Measurements from ENCODE around the gene LPP. TPM values are rescaled to one million over a fixed set of nuclear protein-coding genes. Genes with fewer than 3 reads are reported as not detected.

Gene LPP
- total RNA-seq, 2 experiments from 2014 or later = 49.6 to 54.3 TPM

DNA sequence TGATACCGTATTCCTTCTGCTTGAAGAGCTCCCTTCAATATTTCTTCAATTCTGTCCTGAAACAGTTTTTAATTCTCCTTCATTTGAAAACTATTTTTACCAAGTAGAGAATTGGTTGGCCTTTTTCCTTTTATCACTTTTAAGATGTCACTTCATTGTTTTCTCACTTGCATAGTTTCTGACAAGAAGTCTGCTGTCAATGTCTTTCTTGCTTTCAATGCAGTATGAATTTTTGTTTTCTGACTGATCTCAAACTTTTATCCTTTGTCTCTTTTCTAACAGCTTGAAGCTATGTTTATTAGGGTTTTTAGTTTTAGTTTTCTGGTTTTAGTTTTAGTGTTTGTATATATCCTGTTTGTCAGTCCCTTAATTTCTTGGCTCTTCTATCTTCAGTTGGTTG is 653.0 kb downstream of the LPP start:
- POLR2A ChIA-PET = no interaction called here
- Mint-ChIP-seq H3K27ac (no peak overlapping the region), H3K4me1 (no peaks in the 10 kb centered on the region), H3K4me3 (no peak overlapping the region), H3K36me3 (peaks cover 29% of the 10 kb centered on the region), H3K27me3 (peaks cover 2% of the 10 kb centered on the region), H3K9me3 (peaks cover 26% of the 10 kb centered on the region)
- ATAC-seq (ENCODE audit: low read depth) (no peak), DNase-seq (no peak)

DNA sequence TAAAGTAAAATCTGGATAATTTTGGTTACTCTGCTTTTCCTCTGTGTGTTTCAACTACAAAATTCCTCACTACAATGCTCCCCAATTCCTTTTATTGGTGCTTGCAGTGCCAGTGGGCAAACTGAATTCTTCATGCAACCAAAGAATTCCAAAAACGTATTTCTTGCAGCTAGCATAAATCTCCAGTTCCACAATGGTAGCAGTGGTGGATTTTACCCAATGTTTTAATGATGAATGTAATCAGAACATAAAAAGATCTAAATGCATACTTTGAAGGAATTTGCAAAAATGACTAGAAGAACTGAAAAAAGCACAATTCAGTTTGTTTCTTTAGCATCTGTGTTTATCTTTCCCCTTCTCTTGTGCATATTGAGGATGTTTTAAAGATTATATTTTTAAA is 658.2 kb downstream of the LPP start:
- ATAC-seq (ENCODE audit: low read depth) = no peak
- H3K27me3 Mint-ChIP-seq = peaks cover 2% of the 10 kb centered on the region
- H3K4me3 Mint-ChIP-seq = no peak overlapping the region
- POLR2A ChIA-PET = no interaction called here
- H3K36me3 Mint-ChIP-seq = peaks cover 23% of the 10 kb centered on the region
- peaks cover 19% of the 10 kb centered on the region for H3K9me3 Mint-ChIP-seq
- no peak for DNase-seq
- no peaks in the 10 kb centered on the region for H3K4me1 Mint-ChIP-seq
- no peak overlapping the region for H3K27ac Mint-ChIP-seq

DNA sequence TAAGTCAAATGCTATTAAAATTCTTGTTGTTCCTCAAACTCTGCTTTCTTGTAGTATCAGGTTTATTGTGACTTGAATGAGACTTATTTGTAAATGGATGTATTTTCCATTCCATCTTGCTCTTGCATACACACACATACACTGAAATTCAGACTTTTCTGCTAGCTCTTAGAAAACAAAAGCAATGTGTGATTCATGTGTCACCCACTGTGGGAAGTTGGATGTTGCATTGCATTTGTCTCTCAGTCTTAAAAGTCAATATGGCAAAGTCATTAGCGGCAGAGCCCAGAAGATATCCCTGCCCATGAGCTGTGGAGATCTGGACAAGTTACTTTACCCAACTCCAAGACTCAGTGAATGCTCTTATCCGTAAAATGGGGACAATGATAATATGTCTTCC is 660.6 kb downstream of the LPP start:
- POLR2A ChIA-PET = no interaction called here
- peaks cover 1% of the 10 kb centered on the region for H3K4me1 Mint-ChIP-seq
- no peak overlapping the region for H3K27ac Mint-ChIP-seq
- ATAC-seq (ENCODE audit: low read depth) (no peak), DNase-seq (no peak)
- H3K4me3 Mint-ChIP-seq = no peak overlapping the region
- no peaks in the 10 kb centered on the region for H3K27me3 Mint-ChIP-seq
- H3K9me3 Mint-ChIP-seq = peaks cover 3% of the 10 kb centered on the region
- H3K36me3 Mint-ChIP-seq = peaks cover 5% of the 10 kb centered on the region

DNA sequence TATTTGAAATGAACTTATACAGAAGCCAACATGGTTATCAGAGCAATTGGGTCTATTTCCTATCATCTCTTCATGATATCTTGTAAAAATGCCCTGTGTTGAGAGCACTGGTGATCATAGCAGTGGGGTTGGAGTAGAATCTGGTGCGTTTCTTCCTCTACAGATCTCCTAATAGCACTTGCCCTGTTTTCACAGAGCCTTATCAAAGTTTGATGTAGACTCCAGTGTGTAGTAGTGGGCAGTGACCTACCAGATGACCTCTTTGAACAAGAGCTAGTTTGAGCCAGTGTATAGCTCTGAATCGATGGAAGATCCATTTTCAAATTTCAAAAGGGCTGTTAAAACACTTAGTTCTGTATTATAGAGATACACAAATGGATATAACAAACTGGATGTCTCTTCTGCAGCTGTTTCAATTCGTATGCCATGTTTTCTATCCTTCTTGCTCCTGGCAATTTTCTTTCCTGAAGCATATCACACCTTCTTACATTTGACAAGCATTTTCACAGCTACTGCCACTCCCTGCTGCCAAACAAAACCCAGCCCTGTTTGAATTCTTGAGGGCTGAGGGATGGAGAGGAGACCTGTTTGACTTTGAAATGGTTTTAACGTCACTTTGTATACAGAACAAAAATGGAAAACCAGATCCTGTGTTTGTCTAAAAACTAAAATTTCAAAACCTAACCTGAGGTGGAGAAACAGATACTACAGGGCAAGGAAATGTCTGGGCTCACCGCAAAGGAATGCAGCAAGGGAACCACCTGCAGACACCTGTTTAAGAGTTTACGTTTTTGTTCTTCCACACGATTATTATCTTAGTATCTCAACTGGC is 663.4 kb downstream of the LPP start:
- Mint-ChIP-seq H3K9me3 (no peaks in the 10 kb centered on the region), H3K27me3 (no peaks in the 10 kb centered on the region), H3K4me3 (no peak overlapping the region), H3K4me1 (peaks cover 1% of the 10 kb centered on the region), H3K36me3 (no peaks in the 10 kb centered on the region), H3K27ac (no peak overlapping the region)
- POLR2A ChIA-PET = no interaction called here
- ATAC-seq (ENCODE audit: low read depth) = no peak
- no peak for DNase-seq

DNA sequence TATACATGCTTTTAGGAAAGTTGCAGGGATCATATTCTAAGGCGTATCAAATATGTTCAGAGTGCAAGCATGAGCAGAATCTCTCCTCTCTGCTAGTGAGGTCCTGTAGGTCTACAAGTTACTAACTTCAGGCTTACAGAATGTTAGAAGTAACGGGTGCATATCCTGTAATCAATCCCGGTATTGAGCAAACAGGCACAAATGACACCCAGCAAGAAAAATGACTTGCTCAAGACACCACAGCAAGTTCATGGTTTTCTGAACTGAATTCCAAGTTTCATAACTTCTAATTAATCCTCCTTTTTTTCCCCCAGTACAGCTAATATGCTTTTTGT is 663.9 kb downstream of the LPP start:
- H3K27me3 Mint-ChIP-seq = no peaks in the 10 kb centered on the region
- no peaks in the 10 kb centered on the region for H3K36me3 Mint-ChIP-seq
- no peak overlapping the region for H3K4me3 Mint-ChIP-seq
- no peaks in the 10 kb centered on the region for H3K9me3 Mint-ChIP-seq
- ATAC-seq (ENCODE audit: low read depth) (no peak), DNase-seq (no peak)
- no peak overlapping the region for H3K27ac Mint-ChIP-seq
- H3K4me1 Mint-ChIP-seq = peaks cover 1% of the 10 kb centered on the region
- POLR2A ChIA-PET = no interaction called here

DNA sequence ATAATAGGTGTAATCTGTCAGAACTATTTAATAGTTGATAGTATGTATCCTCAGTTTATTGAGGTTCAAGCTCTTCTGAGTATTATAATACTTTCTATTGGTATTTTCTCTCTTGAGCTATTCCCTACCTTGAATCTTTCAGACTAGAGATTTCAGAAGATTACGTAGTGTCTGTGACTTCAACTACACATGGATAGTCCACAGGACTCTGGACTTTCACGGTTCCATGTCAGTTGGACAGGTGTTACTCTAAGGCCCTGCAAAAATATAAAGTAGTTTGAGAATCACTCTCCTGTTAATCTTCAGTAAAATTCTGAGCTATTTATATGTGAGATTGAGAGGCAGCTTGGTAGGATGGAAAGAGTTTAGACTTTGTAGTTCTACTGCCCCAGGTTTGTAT is 664.3 kb downstream of the LPP start:
- ATAC-seq (ENCODE audit: low read depth) (no peak), DNase-seq (no peak)
- Mint-ChIP-seq H3K27ac (no peak overlapping the region), H3K27me3 (no peaks in the 10 kb centered on the region), H3K36me3 (no peaks in the 10 kb centered on the region), H3K4me1 (peaks cover 1% of the 10 kb centered on the region), H3K9me3 (no peaks in the 10 kb centered on the region), H3K4me3 (no peak overlapping the region)
- POLR2A ChIA-PET = no interaction called here

DNA sequence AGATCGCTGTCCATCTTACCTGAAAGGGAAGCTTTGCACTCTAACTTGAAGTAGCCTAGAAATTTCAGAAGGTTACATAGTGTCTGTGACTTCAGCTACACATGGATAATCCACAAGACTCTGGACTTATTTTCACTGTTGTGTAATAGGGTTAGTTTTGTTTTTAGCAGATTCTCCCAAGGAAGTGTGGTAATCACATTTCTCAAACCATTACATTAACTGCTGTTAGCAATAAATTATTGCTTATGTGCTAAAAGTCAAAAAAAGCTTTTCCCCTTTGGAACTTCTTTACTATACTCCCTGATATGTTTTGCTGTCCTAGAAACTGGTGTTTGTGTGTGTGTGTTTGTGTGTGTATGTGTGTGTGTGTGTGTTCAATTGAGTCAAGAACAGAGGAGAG is 666.0 kb downstream of the LPP start:
- Mint-ChIP-seq H3K27me3 (peaks cover under 1% of the 10 kb centered on the region), H3K4me1 (peaks cover 1% of the 10 kb centered on the region), H3K4me3 (no peak overlapping the region), H3K27ac (no peak overlapping the region), H3K36me3 (peaks cover 2% of the 10 kb centered on the region), H3K9me3 (no peaks in the 10 kb centered on the region)
- POLR2A ChIA-PET = no interaction called here
- no peak for DNase-seq
- no peak for ATAC-seq (ENCODE audit: low read depth)

DNA sequence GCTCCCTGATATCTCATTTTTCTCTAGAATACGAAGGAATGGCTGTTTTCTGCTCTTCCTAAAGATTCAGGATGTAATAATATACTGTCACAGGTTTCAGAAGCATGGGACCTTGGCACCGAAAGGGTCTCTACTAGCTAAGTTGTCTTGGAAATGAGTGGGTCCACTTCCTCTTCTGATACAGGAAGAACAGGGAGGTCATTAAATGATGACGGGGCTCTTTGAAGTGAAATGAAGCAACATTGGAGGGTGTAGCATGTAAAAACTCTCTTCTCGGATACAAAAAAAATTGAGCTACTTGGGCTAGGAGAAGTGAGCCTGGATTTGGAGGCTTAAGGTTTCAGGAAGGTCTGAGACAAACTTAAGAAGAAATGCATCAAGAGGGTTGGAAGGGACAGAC is 668.0 kb downstream of the LPP start:
- Mint-ChIP-seq H3K9me3 (no peaks in the 10 kb centered on the region), H3K4me1 (peaks cover 1% of the 10 kb centered on the region), H3K4me3 (no peak overlapping the region), H3K27me3 (peaks cover 2% of the 10 kb centered on the region), H3K27ac (no peak overlapping the region), H3K36me3 (peaks cover 2% of the 10 kb centered on the region)
- no peak for DNase-seq
- POLR2A ChIA-PET = no interaction called here
- no peak for ATAC-seq (ENCODE audit: low read depth)

DNA sequence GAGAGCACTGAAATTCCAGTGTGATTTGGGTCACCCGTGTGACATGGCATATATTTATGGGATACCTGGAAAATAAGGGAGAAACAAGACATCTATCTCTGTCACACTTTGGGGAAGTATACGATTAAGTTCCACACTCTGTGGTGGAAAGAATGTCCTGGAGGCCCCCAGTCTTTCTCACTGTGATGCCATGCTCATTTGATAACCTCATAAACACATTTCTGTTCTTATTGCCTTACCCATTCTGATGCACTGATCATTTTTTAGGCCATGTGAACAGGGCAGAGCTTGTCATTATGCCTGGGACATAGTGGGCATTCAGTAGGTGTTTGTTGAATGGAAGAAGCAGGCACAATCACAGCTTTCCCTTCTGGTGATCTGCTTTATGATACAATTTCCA is 668.5 kb downstream of the LPP start:
- H3K36me3 Mint-ChIP-seq = peaks cover 2% of the 10 kb centered on the region
- H3K27ac Mint-ChIP-seq = no peak overlapping the region
- ATAC-seq (ENCODE audit: low read depth) (no peak), DNase-seq (no peak)
- H3K4me3 Mint-ChIP-seq = no peak overlapping the region
- POLR2A ChIA-PET = no interaction called here
- no peaks in the 10 kb centered on the region for H3K9me3 Mint-ChIP-seq
- peaks cover 2% of the 10 kb centered on the region for H3K27me3 Mint-ChIP-seq
- H3K4me1 Mint-ChIP-seq = peaks cover 1% of the 10 kb centered on the region

DNA sequence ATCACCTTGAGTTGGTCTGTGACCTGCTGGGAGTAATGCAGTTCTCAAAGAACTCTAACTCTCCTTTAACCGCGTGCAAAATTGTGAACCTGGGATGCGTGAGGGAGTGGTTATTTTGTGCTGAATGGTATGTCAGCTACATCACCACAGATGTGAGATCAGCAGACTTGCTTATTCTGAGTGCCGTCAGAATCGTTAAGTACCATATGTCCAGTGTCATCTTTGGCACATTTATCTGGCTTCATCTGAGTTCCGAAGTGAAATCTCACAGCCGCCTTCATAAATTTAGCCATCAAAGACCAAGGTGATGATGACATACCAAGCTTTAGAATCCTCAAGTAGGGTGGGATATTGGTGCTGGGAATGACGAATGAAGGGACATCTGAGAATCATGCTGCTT is 670.6 kb downstream of the LPP start:
- POLR2A ChIA-PET = no interaction called here
- Mint-ChIP-seq H3K27me3 (peaks cover 2% of the 10 kb centered on the region), H3K27ac (no peak overlapping the region), H3K9me3 (no peaks in the 10 kb centered on the region), H3K36me3 (peaks cover 2% of the 10 kb centered on the region), H3K4me3 (no peak overlapping the region), H3K4me1 (no peaks in the 10 kb centered on the region)
- ATAC-seq (ENCODE audit: low read depth) (no peak), DNase-seq (no peak)

DNA sequence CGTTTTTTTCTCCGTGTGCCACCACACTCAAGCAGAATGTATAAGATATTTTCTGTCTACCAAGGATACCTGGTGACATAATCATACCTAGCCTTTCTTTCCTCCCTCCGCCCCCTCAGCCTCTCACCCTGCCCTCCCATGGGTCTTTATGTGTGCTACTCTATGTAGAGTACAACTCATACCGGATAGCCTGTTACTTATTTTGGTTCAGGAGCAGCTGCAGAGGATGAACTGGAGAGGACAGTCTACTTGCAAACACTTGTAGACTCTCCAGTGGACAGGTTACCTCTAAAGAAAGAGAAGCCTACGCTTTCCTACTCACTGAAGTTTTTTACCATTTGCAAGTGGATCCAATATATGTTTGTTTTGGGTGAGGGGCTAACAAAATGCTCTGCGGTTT is 671.9 kb downstream of the LPP start:
- DNase-seq (no peak), ATAC-seq (ENCODE audit: low read depth) (no peak)
- Mint-ChIP-seq H3K27ac (no peak overlapping the region), H3K27me3 (peaks cover 2% of the 10 kb centered on the region), H3K9me3 (no peaks in the 10 kb centered on the region), H3K36me3 (peaks cover 2% of the 10 kb centered on the region), H3K4me1 (no peaks in the 10 kb centered on the region), H3K4me3 (no peak overlapping the region)
- POLR2A ChIA-PET = no interaction called here

DNA sequence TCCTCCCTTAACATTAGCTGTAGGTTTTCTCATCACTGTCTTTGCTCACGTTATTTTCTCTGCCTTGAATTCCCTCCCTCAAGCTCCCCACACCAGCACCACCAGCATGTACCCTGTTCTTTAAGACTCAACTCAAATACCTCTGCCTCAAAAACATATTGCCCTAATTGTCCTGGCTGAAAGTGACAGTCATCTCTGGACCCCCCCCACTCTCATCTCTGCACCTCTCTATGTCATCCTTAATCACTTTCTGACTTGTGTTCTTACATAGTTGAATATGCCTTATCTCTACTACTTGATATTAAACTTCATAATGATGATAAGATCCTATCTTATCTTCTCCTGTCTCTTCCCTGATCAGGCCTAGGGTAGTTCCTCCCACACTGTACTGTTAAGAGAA is 672.6 kb downstream of the LPP start:
- H3K36me3 Mint-ChIP-seq = peaks cover 2% of the 10 kb centered on the region
- POLR2A ChIA-PET = no interaction called here
- peaks cover 2% of the 10 kb centered on the region for H3K27me3 Mint-ChIP-seq
- H3K9me3 Mint-ChIP-seq = no peaks in the 10 kb centered on the region
- DNase-seq (no peak), ATAC-seq (ENCODE audit: low read depth) (no peak)
- no peak overlapping the region for H3K4me3 Mint-ChIP-seq
- no peaks in the 10 kb centered on the region for H3K4me1 Mint-ChIP-seq
- H3K27ac Mint-ChIP-seq = no peak overlapping the region

DNA sequence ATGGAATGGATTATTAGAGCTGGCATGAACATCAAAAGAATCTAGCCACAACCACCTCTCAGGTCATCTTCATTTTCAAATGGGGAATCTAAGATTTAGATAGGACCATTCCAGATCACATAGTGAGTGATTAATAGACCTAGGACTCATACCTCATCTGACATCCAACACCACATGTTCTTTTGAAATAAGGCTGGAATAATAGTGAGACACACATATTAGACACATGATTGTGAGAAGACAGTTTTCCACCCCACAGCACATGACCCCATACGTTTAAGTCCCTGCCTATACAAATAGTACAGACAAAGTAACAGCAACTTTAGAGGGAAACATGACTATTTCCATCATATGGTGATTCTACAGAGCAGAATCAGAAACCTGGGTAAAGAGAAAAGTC is 673.1 kb downstream of the LPP start:
- Mint-ChIP-seq H3K4me1 (no peaks in the 10 kb centered on the region), H3K27me3 (peaks cover 4% of the 10 kb centered on the region), H3K4me3 (no peak overlapping the region), H3K27ac (no peak overlapping the region), H3K9me3 (no peaks in the 10 kb centered on the region), H3K36me3 (peaks cover 2% of the 10 kb centered on the region)
- ATAC-seq (ENCODE audit: low read depth) (no peak), DNase-seq (no peak)
- POLR2A ChIA-PET = no interaction called here

DNA sequence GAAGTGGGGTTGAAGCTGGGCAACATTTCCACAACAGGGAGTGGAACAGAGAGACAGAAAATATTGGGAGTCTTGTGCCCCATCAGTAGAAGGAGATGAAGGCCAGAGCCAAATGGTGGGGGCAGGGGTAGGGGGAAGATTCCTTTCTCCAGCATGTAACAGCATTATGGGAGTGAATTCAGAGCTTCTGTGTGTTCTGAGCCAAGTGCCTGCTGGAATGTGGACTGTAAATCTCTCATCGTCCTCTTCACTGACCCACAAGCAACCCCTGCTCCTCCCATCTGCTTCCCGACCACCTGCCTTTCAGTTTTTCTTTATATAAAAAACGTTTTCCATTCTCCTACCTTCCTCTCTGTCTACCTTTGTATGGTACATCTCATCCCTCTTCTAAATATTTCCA is 673.6 kb downstream of the LPP start:
- Mint-ChIP-seq H3K27ac (no peak overlapping the region), H3K9me3 (no peaks in the 10 kb centered on the region), H3K27me3 (peaks cover 4% of the 10 kb centered on the region), H3K4me1 (no peaks in the 10 kb centered on the region), H3K36me3 (peaks cover 2% of the 10 kb centered on the region), H3K4me3 (no peak overlapping the region)
- POLR2A ChIA-PET = no interaction called here
- DNase-seq = no peak
- ATAC-seq (ENCODE audit: low read depth) = no peak

DNA sequence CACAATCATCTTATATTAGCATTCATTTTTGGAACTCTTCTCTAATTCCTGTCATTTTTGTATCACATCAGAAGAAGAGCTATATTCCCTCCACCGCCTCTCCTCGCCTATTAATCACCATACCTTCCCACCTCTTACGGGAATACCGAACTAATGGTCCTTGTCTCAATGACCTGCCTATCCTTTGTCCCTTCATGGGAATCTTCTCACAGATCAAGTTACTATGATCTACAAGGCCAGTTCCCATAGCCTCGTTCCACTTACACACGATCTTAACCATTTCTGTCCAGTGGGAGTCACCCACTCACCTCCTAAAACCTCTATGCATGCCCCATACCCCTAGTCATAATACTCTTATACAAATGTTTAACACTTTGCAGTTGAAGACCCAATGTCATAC is 675.2 kb downstream of the LPP start:
- no peaks in the 10 kb centered on the region for H3K4me1 Mint-ChIP-seq
- no peaks in the 10 kb centered on the region for H3K9me3 Mint-ChIP-seq
- H3K36me3 Mint-ChIP-seq = no peaks in the 10 kb centered on the region
- ATAC-seq (ENCODE audit: low read depth) = no peak
- peaks cover 4% of the 10 kb centered on the region for H3K27me3 Mint-ChIP-seq
- no peak overlapping the region for H3K27ac Mint-ChIP-seq
- no peak overlapping the region for H3K4me3 Mint-ChIP-seq
- POLR2A ChIA-PET = no interaction called here
- no peak for DNase-seq
